Measurements from ENCODE around the gene STIP1. TPM values are rescaled to one million over a fixed set of nuclear protein-coding genes. Genes with fewer than 3 reads are reported as not detected.

Gene STIP1
- total RNA-seq, 1 donor from 2014 or later = 97.4 TPM

DNA sequence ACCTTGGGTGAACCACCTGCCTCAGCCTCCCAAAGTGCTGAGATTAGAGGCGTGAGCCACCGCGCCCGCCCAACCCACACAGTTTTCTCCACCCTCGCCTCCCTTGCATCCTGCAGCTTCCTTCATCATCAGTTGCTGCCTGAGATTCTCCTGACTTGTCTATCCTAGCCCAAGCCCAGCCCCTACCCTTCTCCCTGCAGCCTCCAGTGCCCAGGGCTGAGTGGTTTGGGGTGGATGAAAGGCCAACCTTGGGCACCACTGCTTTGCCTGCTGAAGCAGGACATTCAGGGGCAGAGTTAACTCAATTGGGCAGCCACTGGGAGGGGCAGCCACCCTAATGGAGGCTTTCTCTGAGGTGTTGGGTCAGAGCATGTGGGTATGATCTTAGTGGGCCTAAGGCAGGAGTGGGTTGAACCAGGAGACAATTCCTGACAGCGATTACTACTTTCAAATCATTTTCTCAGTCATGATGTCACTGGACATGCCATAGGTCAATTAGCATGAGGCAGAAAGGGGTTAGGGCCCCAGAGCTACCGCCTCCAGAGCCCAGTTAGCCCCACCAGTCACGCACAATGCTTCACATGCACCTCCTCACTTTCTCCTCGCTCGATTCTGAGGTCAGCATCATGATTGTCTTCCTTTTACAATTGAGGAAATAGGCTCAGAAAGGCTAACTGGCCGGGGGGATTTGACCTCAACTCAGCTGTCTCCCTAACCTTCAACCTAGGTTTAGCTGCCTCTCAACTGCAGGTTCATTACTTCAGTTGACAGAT, 53.9 kb downstream of the STIP1 start:
- intact Hi-C loops (cut with micrococcal nuclease) = no loop called here
- peaks cover 68% of the 10 kb centered on the region for H3K4me1 ChIP-seq
- H3K27ac ChIP-seq (replicated peaks) = peak overlapping the region; percentile 100
- TF ChIP-seq, protein P1, sequence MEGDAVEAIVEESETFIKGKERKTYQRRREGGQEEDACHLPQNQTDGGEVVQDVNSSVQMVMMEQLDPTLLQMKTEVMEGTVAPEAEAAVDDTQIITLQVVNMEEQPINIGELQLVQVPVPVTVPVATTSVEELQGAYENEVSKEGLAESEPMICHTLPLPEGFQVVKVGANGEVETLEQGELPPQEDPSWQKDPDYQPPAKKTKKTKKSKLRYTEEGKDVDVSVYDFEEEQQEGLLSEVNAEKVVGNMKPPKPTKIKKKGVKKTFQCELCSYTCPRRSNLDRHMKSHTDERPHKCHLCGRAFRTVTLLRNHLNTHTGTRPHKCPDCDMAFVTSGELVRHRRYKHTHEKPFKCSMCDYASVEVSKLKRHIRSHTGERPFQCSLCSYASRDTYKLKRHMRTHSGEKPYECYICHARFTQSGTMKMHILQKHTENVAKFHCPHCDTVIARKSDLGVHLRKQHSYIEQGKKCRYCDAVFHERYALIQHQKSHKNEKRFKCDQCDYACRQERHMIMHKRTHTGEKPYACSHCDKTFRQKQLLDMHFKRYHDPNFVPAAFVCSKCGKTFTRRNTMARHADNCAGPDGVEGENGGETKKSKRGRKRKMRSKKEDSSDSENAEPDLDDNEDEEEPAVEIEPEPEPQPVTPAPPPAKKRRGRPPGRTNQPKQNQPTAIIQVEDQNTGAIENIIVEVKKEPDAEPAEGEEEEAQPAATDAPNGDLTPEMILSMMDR (IDR thresholded peaks at IDR 0.05; ENCODE audit: borderline replicate concordance) = no peak
- H3K27me3 ChIP-seq (ENCODE audit: low read depth) = no peaks in the 10 kb centered on the region
- H3K36me3 ChIP-seq = peaks cover 34% of the 10 kb centered on the region
- peak overlapping the region; percentile 84 for H3K4me3 ChIP-seq
- DNase-seq = no peak
- H3K9me3 ChIP-seq (replicated peaks) = no peaks in the 10 kb centered on the region

DNA sequence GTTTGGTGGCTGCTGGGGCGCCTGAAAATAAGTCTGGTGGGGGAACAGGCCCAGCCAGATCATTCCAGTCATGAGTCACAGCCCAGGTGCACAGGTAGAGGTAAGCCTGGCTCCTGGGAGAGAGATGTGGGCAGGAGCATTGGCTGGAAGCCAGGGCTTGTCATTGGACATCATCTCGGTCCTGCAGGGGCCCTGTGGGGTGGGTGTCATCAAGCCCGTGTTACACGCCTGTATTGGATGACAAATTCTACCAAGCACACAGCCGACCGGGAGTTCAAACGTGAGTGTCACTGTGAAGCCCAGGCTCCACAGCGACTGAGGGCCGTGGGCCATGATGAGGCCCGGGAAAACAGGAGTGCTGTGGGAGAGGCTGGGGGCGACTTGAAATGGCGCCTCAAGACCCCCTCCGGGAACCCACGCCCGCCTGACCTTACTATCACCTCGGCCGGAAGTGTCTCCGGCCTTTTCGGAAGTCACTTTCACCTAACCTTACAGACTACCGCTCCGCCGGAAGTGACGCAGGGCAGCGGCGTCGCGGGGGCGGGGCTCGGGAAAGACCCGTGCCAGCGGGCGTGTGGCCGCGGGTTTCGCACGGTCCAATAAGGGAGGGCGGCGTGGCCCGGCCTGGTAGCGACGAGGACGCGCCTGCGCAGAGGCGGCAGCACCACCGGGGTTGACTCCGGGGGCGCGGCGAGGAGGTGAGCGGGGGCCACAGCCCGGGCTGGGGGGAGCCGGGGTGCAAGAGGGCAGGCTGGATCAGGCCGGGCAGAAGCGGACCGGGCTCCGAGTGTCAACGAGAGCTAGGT, 54.7 kb downstream of the STIP1 start, which contains the start of gene FKBP2:
TSS of gene FKBP2 (plus strand) at position 661 of the 806 bp plus-strand sequence. CDS start 1,293 bp downstream, outside the sequence.
- TF ChIP-seq, protein P1 (IDR thresholded peaks at IDR 0.05; ENCODE audit: borderline replicate concordance) = no peak
- peaks cover 68% of the 10 kb centered on the region for H3K4me1 ChIP-seq
- no peaks in the 10 kb centered on the region for H3K27me3 ChIP-seq (ENCODE audit: low read depth)
- peak within 1 kb of the TSS; percentile 100 for H3K27ac ChIP-seq (replicated peaks)
- intact Hi-C loops (cut with micrococcal nuclease) = no loop called here
- peaks cover 34% of the 10 kb centered on the region for H3K36me3 ChIP-seq
- DNase-seq = peak; percentile 97
- H3K9me3 ChIP-seq (replicated peaks) = no peaks in the 10 kb centered on the region
- peak within 1 kb of the TSS; percentile 84 for H3K4me3 ChIP-seq

DNA sequence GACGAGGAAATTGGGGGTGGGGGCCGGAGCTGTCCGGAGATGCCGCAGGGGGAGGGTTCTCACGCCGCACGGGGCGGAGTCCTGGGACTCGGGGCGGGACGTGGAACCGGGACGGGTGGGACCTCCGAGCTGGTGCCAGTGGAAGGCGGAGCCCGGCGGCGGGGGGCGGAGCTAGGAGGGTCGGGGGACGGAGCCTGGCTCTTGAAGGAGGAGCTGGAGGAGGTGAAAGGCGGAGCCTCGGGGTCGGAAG, 55.2 kb downstream of the STIP1 start:
- Histone ChIP-seq H3K27ac (replicated peaks) (peak overlapping the region; percentile 100), H3K9me3 (replicated peaks) (no peaks in the 10 kb centered on the region), H3K4me3 (peak overlapping the region; percentile 84), H3K36me3 (peaks cover 34% of the 10 kb centered on the region), H3K4me1 (peaks cover 68% of the 10 kb centered on the region), H3K27me3 (ENCODE audit: low read depth) (no peaks in the 10 kb centered on the region)
- TF ChIP-seq, protein P1 (IDR thresholded peaks at IDR 0.05; ENCODE audit: borderline replicate concordance) = no peak
- DNase-seq = peak; percentile 100
- intact Hi-C loops (cut with micrococcal nuclease) = no loop called here

GRCh38 chr11:64241491-64242374, 55.8 kb downstream of the STIP1 start:
- peaks cover 64% of the 10 kb centered on the region for H3K4me1 ChIP-seq
- no peaks in the 10 kb centered on the region for H3K9me3 ChIP-seq (replicated peaks)
- TF ChIP-seq, protein P1 (IDR thresholded peaks at IDR 0.05; ENCODE audit: borderline replicate concordance) = peak; percentile 7
- no peaks in the 10 kb centered on the region for H3K27me3 ChIP-seq (ENCODE audit: low read depth)
- H3K27ac ChIP-seq (replicated peaks) = peak overlapping the region; percentile 100
- peak overlapping the region; percentile 84 for H3K4me3 ChIP-seq
- intact Hi-C loops (cut with micrococcal nuclease) = no loop called here
- DNase-seq = peak; percentile 51
- H3K36me3 ChIP-seq = peaks cover 34% of the 10 kb centered on the region

DNA sequence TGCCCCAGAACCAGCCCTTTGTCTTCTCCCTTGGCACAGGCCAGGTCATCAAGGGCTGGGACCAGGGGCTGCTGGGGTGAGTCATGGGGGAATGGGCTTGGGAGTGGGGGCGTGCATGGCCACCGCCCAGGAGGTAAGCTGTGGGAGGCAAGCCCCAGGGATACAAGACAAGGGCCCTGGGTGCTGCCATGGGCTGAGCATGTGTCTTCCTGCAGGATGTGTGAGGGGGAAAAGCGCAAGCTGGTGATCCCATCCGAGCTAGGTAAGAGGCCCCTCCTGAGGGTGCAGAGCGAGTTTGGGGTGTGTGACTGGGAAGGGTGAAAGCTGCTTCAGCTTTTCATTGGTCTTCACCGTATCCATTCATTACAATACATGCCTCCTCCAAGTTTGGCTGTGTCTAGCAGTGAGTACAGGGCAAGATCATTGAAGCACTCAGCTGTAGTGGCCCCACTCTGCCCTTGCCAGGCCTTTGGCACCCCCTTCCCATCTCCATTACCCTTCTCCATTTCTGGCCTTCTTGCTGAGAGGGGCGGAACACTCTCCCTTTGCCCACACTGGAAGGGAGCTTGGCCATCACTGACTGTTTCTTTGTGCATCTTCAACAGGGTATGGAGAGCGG, 57.4 kb downstream of the STIP1 start:
- Histone ChIP-seq H3K36me3 (peaks cover 21% of the 10 kb centered on the region), H3K27me3 (ENCODE audit: low read depth) (no peaks in the 10 kb centered on the region), H3K4me1 (peaks cover 70% of the 10 kb centered on the region), H3K9me3 (replicated peaks) (no peaks in the 10 kb centered on the region), H3K4me3 (peak overlapping the region; percentile 84), H3K27ac (replicated peaks) (peak overlapping the region; percentile 100)
- no peak for DNase-seq
- TF ChIP-seq, protein P1 (IDR thresholded peaks at IDR 0.05; ENCODE audit: borderline replicate concordance) = no peak
- intact Hi-C loops (cut with micrococcal nuclease) = no loop called here
